GM10266 (cell line): ENCODE data around the gene MACROD2.

Source experiments
- DNase-seq: peaks from one replicate; pipeline ENCODE4 v3.0.0; 2012; ENCODE audit errors: extremely low spot score
- TF ChIP-seq, protein P1 (sequence below): IDR thresholded peaks from 2 replicates; pipeline ENCODE4 v1.5.1; 2012; ENCODE audit warnings: mild to moderate bottlenecking, low read depth; ENCODE audit not compliant: control insufficient read depth, insufficient read depth; ENCODE audit errors: missing control alignments

Gene MACROD2

DNA sequence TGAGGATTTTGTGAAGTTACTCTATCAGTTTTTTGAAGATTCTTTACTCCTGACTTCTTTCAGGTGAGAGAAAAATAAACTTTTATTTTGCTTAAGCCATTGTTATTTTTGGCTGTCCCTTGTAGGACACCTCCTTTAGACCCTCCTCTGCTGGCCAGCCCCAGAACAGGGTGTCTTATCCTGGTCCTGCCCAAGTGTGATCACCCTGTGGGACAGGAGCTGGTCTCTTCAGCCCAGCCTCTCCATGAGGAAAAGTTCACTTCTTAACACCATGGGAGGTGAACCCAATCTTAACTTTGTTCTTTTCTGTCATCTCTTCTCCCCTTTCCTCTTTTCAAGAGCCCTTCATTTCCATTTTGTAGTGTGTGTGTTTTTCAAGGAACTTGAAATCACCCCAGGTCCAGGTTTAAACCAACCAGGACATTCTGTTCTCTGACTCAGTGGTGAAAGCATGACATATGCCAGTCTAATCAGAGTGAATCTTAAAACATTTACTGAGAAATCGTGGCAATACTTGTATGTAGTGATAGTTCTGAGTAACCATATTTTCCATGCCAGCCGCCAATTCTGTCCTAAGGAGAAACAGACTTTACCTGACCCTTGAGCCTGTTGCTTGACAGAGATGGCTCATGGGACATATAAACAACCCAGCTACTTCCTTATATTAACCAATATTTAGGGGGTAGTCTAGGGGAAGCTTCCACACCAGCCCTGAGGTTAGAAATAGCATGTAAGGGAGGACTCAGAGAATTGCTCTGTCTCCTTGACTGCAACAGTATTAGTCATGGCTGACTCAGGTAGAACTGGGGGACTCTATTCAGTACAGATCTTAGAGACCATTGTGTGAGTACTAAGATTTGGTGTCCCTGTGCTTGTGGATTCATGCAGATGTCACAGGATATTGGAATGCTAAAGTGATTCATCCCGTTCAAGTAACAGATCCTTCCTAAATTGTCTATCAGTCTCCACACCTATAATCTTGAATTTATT, 293.3 kb downstream of the MACROD2 start:
- no peak for DNase-seq
- TF ChIP-seq, protein P1, sequence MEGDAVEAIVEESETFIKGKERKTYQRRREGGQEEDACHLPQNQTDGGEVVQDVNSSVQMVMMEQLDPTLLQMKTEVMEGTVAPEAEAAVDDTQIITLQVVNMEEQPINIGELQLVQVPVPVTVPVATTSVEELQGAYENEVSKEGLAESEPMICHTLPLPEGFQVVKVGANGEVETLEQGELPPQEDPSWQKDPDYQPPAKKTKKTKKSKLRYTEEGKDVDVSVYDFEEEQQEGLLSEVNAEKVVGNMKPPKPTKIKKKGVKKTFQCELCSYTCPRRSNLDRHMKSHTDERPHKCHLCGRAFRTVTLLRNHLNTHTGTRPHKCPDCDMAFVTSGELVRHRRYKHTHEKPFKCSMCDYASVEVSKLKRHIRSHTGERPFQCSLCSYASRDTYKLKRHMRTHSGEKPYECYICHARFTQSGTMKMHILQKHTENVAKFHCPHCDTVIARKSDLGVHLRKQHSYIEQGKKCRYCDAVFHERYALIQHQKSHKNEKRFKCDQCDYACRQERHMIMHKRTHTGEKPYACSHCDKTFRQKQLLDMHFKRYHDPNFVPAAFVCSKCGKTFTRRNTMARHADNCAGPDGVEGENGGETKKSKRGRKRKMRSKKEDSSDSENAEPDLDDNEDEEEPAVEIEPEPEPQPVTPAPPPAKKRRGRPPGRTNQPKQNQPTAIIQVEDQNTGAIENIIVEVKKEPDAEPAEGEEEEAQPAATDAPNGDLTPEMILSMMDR = no peak

- DNase-seq = no peak
- TF ChIP-seq, protein P1 = no peak
Measured at GRCh38 chr20:14291502-14291901, 296.2 kb downstream of the MACROD2 start.

- no peak for DNase-seq
- TF ChIP-seq, protein P1 = no peak
Measured at GRCh38 chr20:14295238-14295637, 299.9 kb downstream of the MACROD2 start.

DNA sequence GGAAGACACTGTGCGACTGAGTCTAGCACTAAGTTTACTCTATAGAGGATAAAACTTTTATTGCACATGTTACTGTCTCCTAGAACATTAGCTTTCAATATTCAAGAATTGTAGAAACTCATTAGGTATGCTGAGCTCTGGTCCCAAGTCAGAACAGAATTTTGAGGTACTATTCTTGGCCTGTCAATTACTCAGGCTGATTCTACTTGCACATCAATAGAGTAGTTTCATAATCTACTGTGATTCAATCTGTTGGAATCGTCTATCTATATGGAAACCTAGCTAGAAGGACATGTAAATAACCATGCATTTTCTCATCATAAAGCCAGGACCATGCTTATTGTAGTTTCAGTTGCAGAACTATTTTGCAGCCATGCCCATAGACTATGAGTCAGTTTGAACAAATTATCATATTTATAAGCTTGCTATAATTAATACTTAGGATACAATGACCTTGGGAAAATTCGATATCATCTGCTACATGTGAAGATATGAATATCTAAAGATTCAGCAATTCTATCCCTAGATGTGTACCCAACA, 300.5 kb downstream of the MACROD2 start:
- TF ChIP-seq, protein P1 = no peak
- no peak for DNase-seq

DNA sequence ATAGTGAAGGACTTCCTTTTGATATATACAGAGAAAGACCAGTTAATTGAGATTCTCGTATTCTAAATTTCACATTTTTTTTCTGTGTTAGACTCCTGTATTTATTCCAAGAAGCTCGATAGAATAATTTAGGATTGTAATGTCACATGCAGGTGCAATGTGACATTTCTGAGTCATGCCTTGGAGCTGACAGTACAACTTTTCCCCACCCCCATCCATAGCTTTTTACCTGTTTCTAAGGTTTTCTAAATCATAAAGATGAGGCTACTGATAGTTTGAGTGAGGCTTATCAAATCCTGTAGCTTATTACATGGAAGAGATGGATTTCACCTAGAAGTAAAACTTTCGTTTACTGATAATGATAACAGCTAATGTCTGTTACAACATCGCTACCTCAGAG, 304.5 kb downstream of the MACROD2 start:
- DNase-seq = no peak
- TF ChIP-seq, protein P1 = no peak

DNA sequence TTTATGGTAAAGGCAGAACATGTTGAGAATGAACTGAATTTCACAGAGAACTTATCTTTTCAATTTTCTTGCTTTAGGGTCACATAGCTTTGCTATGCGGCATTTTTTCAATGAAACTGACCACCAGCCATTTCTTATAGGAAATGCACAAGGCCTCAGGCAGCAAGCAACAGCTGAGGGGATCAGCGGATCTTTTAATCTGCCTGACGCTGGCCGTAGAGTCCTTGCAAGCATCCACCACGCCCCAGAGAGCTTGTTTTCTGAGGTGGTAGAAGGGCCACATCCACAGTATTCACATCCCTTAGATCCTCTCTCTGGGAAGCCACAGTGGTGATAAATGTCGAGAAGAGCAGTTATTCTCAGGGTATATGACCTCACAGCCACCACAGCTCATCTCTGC, 307.8 kb downstream of the MACROD2 start:
- TF ChIP-seq, protein P1 = no peak
- no peak for DNase-seq

DNA sequence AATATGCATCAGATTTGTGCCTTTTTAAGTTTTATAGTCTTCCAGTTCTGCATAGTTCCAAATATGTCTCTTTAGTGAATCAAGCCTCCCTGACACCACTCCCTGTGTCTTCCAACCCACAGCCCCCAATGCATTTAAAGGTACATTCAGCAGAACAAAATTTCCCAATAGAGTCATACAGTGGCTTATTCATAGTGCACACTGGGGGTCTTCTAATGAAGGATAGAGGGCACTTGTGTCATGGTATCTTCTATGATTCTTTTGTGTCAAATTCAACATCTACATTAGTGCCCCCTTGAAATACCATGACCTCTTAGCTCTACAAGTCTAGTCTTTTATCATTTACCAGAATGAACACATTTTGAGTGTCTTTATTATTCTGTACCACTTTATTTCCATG, 308.3 kb downstream of the MACROD2 start:
- no peak for DNase-seq
- TF ChIP-seq, protein P1 = no peak
